Measurements from ENCODE around the gene UROC1. TPM values are rescaled to one million over a fixed set of nuclear protein-coding genes. Genes with fewer than 3 reads are reported as not detected.
A peak's percentile ranks its signal among the peaks of the same experiment; 100 is the strongest.

Gene UROC1
- total RNA-seq, 1 donor from 2014 or later: not detected

GRCh38 chr3:126488886-126489569 is 28.5 kb downstream of the UROC1 start:
- Mint-ChIP-seq H3K36me3 (ENCODE audit: unreplicated experiment) (no peaks in the 10 kb centered on the region), H3K9me3 (ENCODE audit: unreplicated experiment) (peaks cover 1% of the 10 kb centered on the region), H3K27ac (ENCODE audit: unreplicated experiment) (no peak overlapping the region), H3K27me3 (ENCODE audit: unreplicated experiment) (peaks cover 2% of the 10 kb centered on the region), H3K4me3 (ENCODE audit: unreplicated experiment) (no peak overlapping the region), H3K4me1 (ENCODE audit: low read depth, unreplicated experiment) (peaks cover 28% of the 10 kb centered on the region)
- no peak for DNase-seq
- no peak for TF ChIP-seq CTCF (IDR thresholded peaks at IDR 0.05; ENCODE audit: partially characterized antibody, unreplicated experiment)

- Mint-ChIP-seq H3K27ac (ENCODE audit: unreplicated experiment) (no peak overlapping the region), H3K27me3 (ENCODE audit: unreplicated experiment) (peaks cover 2% of the 10 kb centered on the region), H3K4me1 (ENCODE audit: low read depth, unreplicated experiment) (peaks cover 29% of the 10 kb centered on the region), H3K4me3 (ENCODE audit: unreplicated experiment) (no peak overlapping the region), H3K9me3 (ENCODE audit: unreplicated experiment) (peaks cover 1% of the 10 kb centered on the region), H3K36me3 (ENCODE audit: unreplicated experiment) (no peaks in the 10 kb centered on the region)
- DNase-seq: no peak
- TF ChIP-seq CTCF (IDR thresholded peaks at IDR 0.05; ENCODE audit: partially characterized antibody, unreplicated experiment): no peak
Observed at GRCh38 chr3:126488185-126488584, 29.4 kb downstream of the UROC1 start.

- no peaks in the 10 kb centered on the region for H3K36me3 Mint-ChIP-seq (ENCODE audit: unreplicated experiment)
- peak; percentile 42 for TF ChIP-seq CTCF (IDR thresholded peaks at IDR 0.05; ENCODE audit: partially characterized antibody, unreplicated experiment)
- peaks cover 3% of the 10 kb centered on the region for H3K9me3 Mint-ChIP-seq (ENCODE audit: unreplicated experiment)
- H3K27ac Mint-ChIP-seq (ENCODE audit: unreplicated experiment): no peak overlapping the region
- peaks cover 27% of the 10 kb centered on the region for H3K4me1 Mint-ChIP-seq (ENCODE audit: low read depth, unreplicated experiment)
- peak; percentile 57 for DNase-seq
- H3K27me3 Mint-ChIP-seq (ENCODE audit: unreplicated experiment): peaks cover 2% of the 10 kb centered on the region
- no peak overlapping the region for H3K4me3 Mint-ChIP-seq (ENCODE audit: unreplicated experiment)
Observed at GRCh38 chr3:126487151-126487771, 30.3 kb downstream of the UROC1 start.

- peaks cover 34% of the 10 kb centered on the region for H3K4me1 Mint-ChIP-seq (ENCODE audit: low read depth, unreplicated experiment)
Observed at GRCh38 chr3:126486360-126486847, 31.2 kb downstream of the UROC1 start.

More at GRCh38 chr3:126486360-126486847, 31.2 kb downstream of the UROC1 start:
- no peak for TF ChIP-seq CTCF (IDR thresholded peaks at IDR 0.05; ENCODE audit: partially characterized antibody, unreplicated experiment)
- Mint-ChIP-seq H3K27me3 (ENCODE audit: unreplicated experiment) (peaks cover 5% of the 10 kb centered on the region), H3K9me3 (ENCODE audit: unreplicated experiment) (peaks cover 3% of the 10 kb centered on the region), H3K27ac (ENCODE audit: unreplicated experiment) (no peak overlapping the region), H3K4me3 (ENCODE audit: unreplicated experiment) (no peak overlapping the region), H3K36me3 (ENCODE audit: unreplicated experiment) (no peaks in the 10 kb centered on the region)
- DNase-seq: no peak
